HepG2 (cell line): ENCODE results near the gene TPSAB1. TPM values are rescaled to one million over a fixed set of nuclear protein-coding genes. Genes with fewer than 3 reads are reported as not detected.

Experiments used
- ATAC-seq: fragments of 200-7000 bp; cut with Tn5 transposase; 3 replicates; pipeline ENCODE4 v1.9.1; 2020; ENCODE audit warnings: mild to moderate bottlenecking, moderate library complexity
- BruUV-seq: library from RNA; stranded (reverse); fragments of 400-500 nt; replicated peaks from 2 replicates; lab custom pipeline; 2021; lab: Mats Ljungman, UMichigan
- CTCF ChIA-PET: fragments of 300-600 bp; formaldehyde crosslinking; extraction: SDS; loops from one replicate; lab custom pipeline; 2021; ENCODE audit warnings: low total read pairs, inconsistent platforms, low intra/inter-chr PET ratio; lab: Yijun Ruan, JAX
- POLR2A ChIA-PET: fragments of 350-600 bp; sonication (Branson Sonifier 250); formaldehyde crosslinking; loops from one replicate; lab custom pipeline; 2020; ENCODE audit warnings: antibody characterized with exemption, inconsistent platforms; lab: Yijun Ruan, JAX
- DNase-seq: peaks from one replicate; pipeline ENCODE4 v3.0.0-alpha.2; 2015; ENCODE audit warnings: low spot score
- FAIRE-seq: peaks from 3 replicates; lab custom pipeline; 2011; peaks lifted over from hg19 to GRCh38; lab: Jason Lieb, UNC
- H2AFZ ChIP-seq: one replicate; pipeline ENCODE4 v1.6.1; 2011; ENCODE audit warnings: low read length, inconsistent platforms
- H3K27ac ChIP-seq: fragments of 300-600 bp; 3 replicates; pipeline ENCODE4 v1.8.0; 2011; ENCODE audit warnings: mixed run types, mild to moderate bottlenecking, mixed read lengths, low read length, inconsistent platforms; ENCODE audit not compliant: insufficient read depth; ENCODE audit errors: extremely low read length
- H3K27me3 ChIP-seq, 2 experiments: fragments of 200-600 bp in 1 of 2; 2 replicates in 1 of 2; 3 replicates in 1 of 2; pipeline versions ENCODE4 v1.6.0 to v1.8.0; 2011; ENCODE audit warnings: low read length in 2 of 2, mild to moderate bottlenecking in 2 of 2, moderate library complexity in 2 of 2, inconsistent platforms in 1 of 2; ENCODE audit not compliant: insufficient read depth in 2 of 2, control insufficient read depth in 1 of 2
- H3K36me3 ChIP-seq, 2 experiments: fragments of 200-600 bp in 1 of 2; replicated peaks in 1 of 2; 2 replicates in 1 of 2; 3 replicates in 1 of 2; pipeline versions ENCODE4 v1.5.1 to v1.8.0; 2011; ENCODE audit warnings: low read length in 2 of 2, inconsistent platforms in 1 of 2; ENCODE audit not compliant: insufficient read depth in 2 of 2, control insufficient read depth in 1 of 2
- H3K4me1 ChIP-seq: 2 replicates; pipeline ENCODE4 v1.5.1; 2012; ENCODE audit warnings: low read length, inconsistent platforms; ENCODE audit not compliant: insufficient read depth
- H3K4me2 ChIP-seq: 2 replicates; pipeline ENCODE4 v1.6.0; 2011; ENCODE audit warnings: low read depth, low read length, inconsistent platforms
- H3K4me3 ChIP-seq, 3 experiments: fragments of 200-600 bp in 1 of 3; sonication (generic), shearing (Covaris generic) in 1 of 3; replicated peaks in 1 of 3; 2 replicates each; pipeline ENCODE4 v1.5.1; 2011 to 2016; ENCODE audit warnings: low read length in 3 of 3, inconsistent platforms in 2 of 3, low read depth in 2 of 3, mild to moderate bottlenecking in 2 of 3, control low read depth in 1 of 3, mixed read lengths in 1 of 3; ENCODE audit not compliant: insufficient read depth in 1 of 3
- H3K79me2 ChIP-seq: one replicate; pipeline ENCODE4 v1.6.1; 2011; ENCODE audit warnings: low read length, inconsistent platforms; ENCODE audit not compliant: insufficient read depth
- H3K9ac ChIP-seq: 2 replicates; pipeline ENCODE4 v1.6.0; 2011; ENCODE audit warnings: mild to moderate bottlenecking, low read depth, low read length, inconsistent platforms; ENCODE audit not compliant: insufficient read depth
- H3K9me3 ChIP-seq: 2 replicates; pipeline ENCODE4 v1.5.1; 2012; ENCODE audit warnings: mild to moderate bottlenecking, low read length
- H4K20me1 ChIP-seq: 2 replicates; pipeline ENCODE4 v1.6.0; 2011; ENCODE audit warnings: inconsistent platforms, mild to moderate bottlenecking, low read length, moderate library complexity; ENCODE audit not compliant: insufficient read depth
- PRPF4 ChIP-seq: fragments of 200-400 bp; formaldehyde crosslinking; IDR thresholded peaks from 2 replicates; pipeline ENCODE4 v1.6.1; 2016; ENCODE audit warnings: low read length, low read depth; ENCODE audit not compliant: poor library complexity, severe bottlenecking
- ZFP62 ChIP-seq: sonication (generic); formaldehyde crosslinking; IDR thresholded peaks from 2 replicates; pipeline ENCODE4 v1.4.0; 2020; ENCODE audit warnings: missing genetic modification reagents
- ZNF691 ChIP-seq: sonication (generic); formaldehyde crosslinking; IDR thresholded peaks from 2 replicates; pipeline ENCODE4 v1.4.0; 2020; ENCODE audit warnings: missing genetic modification reagents, low read depth, mild to moderate bottlenecking, borderline replicate concordance
- WGBS: methylation state at CpG from one replicate; pipeline ENCODE4 v1.1.6; 2017; ENCODE audit warnings: low lambda C conversion rate; 5-methylcytosine and 5-hydroxymethylcytosine counted together
- in situ Hi-C: cut with HindIII; loops from 2 replicates; pipeline ENCODE4 v1.10.0; 2017; ENCODE audit warnings: low pct_unique_long_range_greater_than_20kb; ENCODE audit not compliant: extremely low pct_ligation_motif_present
- intact Hi-C: fragments of 100-400 bp; cut with micrococcal nuclease; formaldehyde crosslinking; loops from one replicate; pipeline ENCODE4 v1.10.0; 2022; ENCODE audit not compliant: unreplicated experiment
- polyA plus RNA-seq, 8 experiments: library from polyadenylated mRNA; depleted of rRNA in 3 of 8; stranded (reverse) in 7 of 8; unstranded in 1 of 8; fragments of >200 nt; fragmentation: Illumina TruSeq in 4 of 8; extraction: Trizol in 4 of 8; gene quantifications; 2 replicates each; pipeline versions ENCODE4 v1.2.1 to v1.2.3, GENCODE V29; 2011 to 2016; ENCODE audit warnings: low read depth in 4 of 8, missing spikeins in 1 of 8, mixed read lengths in 1 of 8; ENCODE audit not compliant: insufficient read depth in 1 of 8
- total RNA-seq, 5 experiments: library from RNA; depleted of rRNA; stranded (reverse); fragments of >200 nt; fragmentation: Illumina TruSeq; extraction: Trizol; gene quantifications; 2 replicates each; pipeline ENCODE4 v1.2.3, GENCODE V29; 2016; ENCODE audit warnings: low read depth in 1 of 5
- TF ChIP-seq, protein P1 (sequence below): sonication (generic); formaldehyde crosslinking; conservative IDR thresholded peaks from 2 replicates; pipeline ENCODE4 v1.4.0; 2020; ENCODE audit warnings: missing genetic modification reagents

The TPSAB1 gene
- total and polyA plus RNA-seq, 2 of the 13 experiments (the other 11 are each of a cell fraction or from before 2014, with no cell fraction given), result 0.12 TPM; not detected in 1

DNA sequence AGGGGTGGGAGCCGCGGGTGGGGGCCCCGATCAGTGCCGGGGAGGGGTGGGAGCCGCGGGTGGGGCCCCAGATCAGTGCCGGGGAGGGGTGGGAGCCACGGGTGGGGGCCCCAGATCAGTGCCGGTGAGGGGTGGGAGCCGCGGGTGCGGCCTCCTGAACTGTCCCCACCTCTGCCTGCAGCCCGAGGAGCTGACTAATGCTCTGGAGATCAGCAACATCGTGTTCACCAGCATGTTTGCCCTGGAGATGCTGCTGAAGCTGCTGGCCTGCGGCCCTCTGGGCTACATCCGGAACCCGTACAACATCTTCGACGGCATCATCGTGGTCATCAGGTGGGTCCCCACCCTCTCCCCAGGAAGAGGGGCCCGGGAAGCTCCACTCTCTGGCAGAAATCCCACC, 35.6 kb upstream of the TPSAB1 start:
- H3K4me3 ChIP-seq, result no peak overlapping the region
- H3K4me1 ChIP-seq, result peaks cover 1% of the 10 kb centered on the region; the same call in 1 of the 2 replicates
- ATAC-seq (no peak), DNase-seq (no peak), FAIRE-seq (no peak)
- H3K27me3 ChIP-seq, result peaks cover 0 to 11% of the 10 kb centered on the region in 2 experiments; a peak in 2 of 5 replicates
- H3K9ac ChIP-seq, result no peak overlapping the region
- H2AFZ ChIP-seq, result no peak overlapping the region
- in situ Hi-C loops (loop anchor here (25.0 kb wide), 1 partner anchor 393 kb away; the partner anchor contains the start of gene GNG13), intact Hi-C loops (no loop called here)
- ChIA-PET CTCF (no interaction called here), POLR2A (no interaction called here)
- H3K27ac ChIP-seq, result no peak overlapping the region
- H3K79me2 ChIP-seq, result no peaks in the 10 kb centered on the region
- H3K9me3 ChIP-seq, result no peaks in the 10 kb centered on the region
- 0 out of 2 replicates have a peak, but pooled peaks cover under 1% of the 10 kb centered on the region for H4K20me1 ChIP-seq
- no peaks in the 10 kb centered on the region for H3K36me3 ChIP-seq
- no TSS peak for BruUV-seq
- no peak for TF ChIP-seq ZNF691 (CRISPR knock-in tag)
- TF ChIP-seq ZFP62, result no peak
- TF ChIP-seq, protein P1, sequence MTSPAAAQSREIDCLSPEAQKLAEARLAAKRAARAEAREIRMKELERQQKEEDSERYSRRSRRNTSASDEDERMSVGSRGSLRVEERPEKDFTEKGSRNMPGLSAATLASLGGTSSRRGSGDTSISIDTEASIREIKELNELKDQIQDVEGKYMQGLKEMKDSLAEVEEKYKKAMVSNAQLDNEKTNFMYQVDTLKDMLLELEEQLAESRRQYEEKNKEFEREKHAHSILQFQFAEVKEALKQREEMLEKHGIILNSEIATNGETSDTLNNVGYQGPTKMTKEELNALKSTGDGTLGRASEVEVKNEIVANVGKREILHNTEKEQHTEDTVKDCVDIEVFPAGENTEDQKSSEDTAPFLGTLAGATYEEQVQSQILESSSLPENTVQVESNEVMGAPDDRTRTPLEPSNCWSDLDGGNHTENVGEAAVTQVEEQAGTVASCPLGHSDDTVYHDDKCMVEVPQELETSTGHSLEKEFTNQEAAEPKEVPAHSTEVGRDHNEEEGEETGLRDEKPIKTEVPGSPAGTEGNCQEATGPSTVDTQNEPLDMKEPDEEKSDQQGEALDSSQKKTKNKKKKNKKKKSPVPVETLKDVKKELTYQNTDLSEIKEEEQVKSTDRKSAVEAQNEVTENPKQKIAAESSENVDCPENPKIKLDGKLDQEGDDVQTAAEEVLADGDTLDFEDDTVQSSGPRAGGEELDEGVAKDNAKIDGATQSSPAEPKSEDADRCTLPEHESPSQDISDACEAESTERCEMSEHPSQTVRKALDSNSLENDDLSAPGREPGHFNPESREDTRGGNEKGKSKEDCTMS (CRISPR knock-in tag), result no peak
- no peak for TF ChIP-seq PRPF4
- no peak overlapping the region for H3K4me2 ChIP-seq
- 50% methylated on average over 6 of the region's 21 CpGs for WGBS
